GM13976 (cell line): ENCODE results near the gene SLAIN2.
"Not testable (repeated sequence)": the region's sequence is repeated elsewhere in the genome, so short reads cannot be mapped to it uniquely, and the experiment has no call there.

Experiments
- DNase-seq: peaks from one replicate; pipeline ENCODE4 v3.0.0; 2012; ENCODE audit warnings: low spot score
- CTCF ChIP-seq: IDR thresholded peaks from 2 replicates; pipeline ENCODE4 v1.5.1; 2012; ENCODE audit warnings: borderline replicate concordance, mild to moderate bottlenecking; ENCODE audit not compliant: insufficient read depth; ENCODE audit errors: extremely low read depth, missing control alignments, control extremely low read depth
- in situ Hi-C: fragments of 300-500 bp; cut with MboI; formaldehyde crosslinking; loops from one replicate; pipeline ENCODE4 v1.12.0; 2022; ENCODE audit warnings: low sequenced_read_pairs, mixed read lengths, inconsistent platforms; ENCODE audit not compliant: unreplicated experiment

SLAIN2 gene

DNA sequence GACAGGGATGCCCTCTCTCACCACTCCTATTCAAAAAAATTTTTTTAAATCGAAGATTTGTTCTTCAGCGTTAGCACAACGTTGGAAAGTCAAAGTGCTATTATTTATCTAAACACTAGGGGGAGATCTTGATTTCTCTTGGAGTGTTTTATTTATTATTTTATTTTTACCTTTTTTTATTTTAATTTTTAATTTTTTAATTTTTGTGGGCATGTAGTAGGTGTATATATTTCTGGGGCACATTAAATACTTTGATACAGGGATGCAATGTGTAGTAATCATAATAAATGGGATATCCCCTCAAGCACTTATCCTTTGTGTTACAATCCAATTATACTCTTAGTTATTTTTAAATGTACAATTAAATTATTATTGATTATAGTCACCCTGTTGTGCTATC lies 104.4 kb downstream of the SLAIN2 start:
- in situ Hi-C loops: no loop called here
- DNase-seq: peak; percentile 7
- TF ChIP-seq CTCF: peak; percentile 28

- no peak for TF ChIP-seq CTCF
- in situ Hi-C loops: no loop called here
- DNase-seq: no peak
Measured at GRCh38 chr4:48446642-48447041, 105.3 kb downstream of the SLAIN2 start.

DNA sequence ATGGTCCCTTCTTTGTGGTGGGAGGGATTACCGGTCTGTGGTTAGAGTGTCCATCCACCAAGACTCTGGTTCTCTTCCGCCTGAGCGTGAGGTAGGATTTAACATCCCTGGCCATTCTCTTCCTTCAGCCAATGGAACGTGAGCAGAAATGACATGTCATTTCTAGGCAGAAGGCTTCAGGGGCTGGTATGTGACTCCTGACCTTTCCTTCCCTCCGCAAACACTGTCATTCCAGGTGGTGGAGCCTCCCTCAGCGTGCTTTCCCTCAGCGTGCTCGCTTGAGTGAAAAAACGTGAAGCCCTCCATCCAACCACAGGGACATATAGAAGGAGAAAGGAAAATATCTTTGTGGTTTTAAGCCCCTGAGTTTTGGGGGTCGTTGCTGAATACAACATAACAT lies 107.8 kb downstream of the SLAIN2 start:
- TF ChIP-seq CTCF: no peak
- in situ Hi-C loops: no loop called here
- DNase-seq: no peak

GRCh38 chr4:48450740-48451139 lies 109.4 kb downstream of the SLAIN2 start:
- TF ChIP-seq CTCF: no peak
- in situ Hi-C loops: no loop called here
- DNase-seq: no peak

DNA sequence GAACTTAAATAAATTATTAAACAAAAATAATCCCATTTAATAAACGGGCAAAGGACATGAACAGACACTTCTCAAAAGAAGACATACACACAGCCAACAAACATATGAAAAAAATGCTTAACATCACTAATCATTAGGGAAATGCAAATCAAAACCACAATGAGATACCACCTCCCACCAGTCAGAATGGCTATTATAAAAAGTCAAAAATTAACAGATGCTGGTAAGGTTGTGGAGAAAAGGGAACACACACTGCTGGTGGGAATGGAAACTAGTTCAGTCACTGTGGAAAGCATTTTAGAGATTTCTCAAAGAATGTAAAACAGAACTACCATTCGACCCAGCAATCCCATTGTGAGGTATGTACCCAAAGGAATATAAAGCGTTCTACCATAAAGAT lies 110.3 kb downstream of the SLAIN2 start:
- DNase-seq, in situ Hi-C loops: not testable (repeated sequence)

- in situ Hi-C loops: no loop called here
- TF ChIP-seq CTCF: no peak
- DNase-seq: no peak
Measured at GRCh38 chr4:48454591-48454990, 113.3 kb downstream of the SLAIN2 start.

GRCh38 chr4:48461000-48461399 lies 119.7 kb downstream of the SLAIN2 start:
- in situ Hi-C loops: no loop called here
- DNase-seq: no peak
- no peak for TF ChIP-seq CTCF
